Stomach (tissue), 9 donors: Measurements from ENCODE around the gene FIGLA. TPM values are rescaled to one million over a fixed set of nuclear protein-coding genes. Genes with fewer than 3 reads are reported as not detected.

Experiments used
- DNase-seq, 2 donors: peaks; one replicate each; pipeline versions ENCODE4 v3.0.0 to v3.0.0-alpha.2; 2013 to 2019
- H3K27ac ChIP-seq, 5 donors: fragments of 200-600 bp in 4 of 5; sonication (generic) in 4 of 5; one replicate each; pipeline ENCODE4 v1.5.1; 2013 to 2019; ENCODE audit warnings: mild to moderate bottlenecking in 1 of 5, moderate library complexity in 1 of 5
- H3K27me3 ChIP-seq, 3 donors: fragments of 200-600 bp; sonication (generic); one replicate each; pipeline ENCODE4 v1.5.1; 2017 to 2019; ENCODE audit warnings: mixed run types in 1 of 3
- H3K36me3 ChIP-seq, 4 donors: fragments of 200-600 bp; sonication (generic); 1 replicate in 3 of 4; 2 replicates in 1 of 4; pipeline ENCODE4 v1.5.1; 2016 to 2019
- H3K4me1 ChIP-seq, 4 donors: fragments of 200-600 bp; sonication (generic); one replicate each; pipeline ENCODE4 v1.5.1; 2016 to 2019
- H3K4me3 ChIP-seq, 4 donors: fragments of 200-600 bp; sonication (generic) in 3 of 4; one replicate each; pipeline ENCODE4 v1.5.1; 2016 to 2019; ENCODE audit warnings: mild to moderate bottlenecking in 1 of 4
- H3K9me3 ChIP-seq, 4 donors: fragments of 200-600 bp; sonication (generic); one replicate each; pipeline ENCODE4 v1.5.1; 2016 to 2019
- CTCF ChIP-seq, 7 experiments: fragments of 450-650 bp in 4 of 7; fragments of 200-600 bp in 3 of 7; sonication (generic) in 3 of 7; IDR thresholded peaks; one replicate each; pipeline ENCODE4 v1.5.1; 2016 to 2019; ENCODE audit warnings: antibody characterized with exemption in 7 of 7, control low read depth in 2 of 7, mild to moderate bottlenecking in 1 of 7
- EP300 ChIP-seq: sonication (generic); formaldehyde crosslinking; IDR thresholded peaks from one replicate; pipeline ENCODE4 v1.6.1; 2017; ENCODE audit warnings: antibody characterized with exemption
- POLR2A ChIP-seq, 4 donors: fragments of 450-650 bp; IDR thresholded peaks; one replicate each; pipeline ENCODE4 v1.6.1; 2016; ENCODE audit warnings: antibody characterized with exemption in 4 of 4, control low read depth in 2 of 4, mild to moderate bottlenecking in 1 of 4, moderate library complexity in 1 of 4
- POLR2AphosphoS5 ChIP-seq, 3 donors: sonication (generic); formaldehyde crosslinking; IDR thresholded peaks; one replicate each; pipeline ENCODE4 v1.6.1; 2016; ENCODE audit warnings: antibody characterized with exemption in 3 of 3
- WGBS, 5 donors: extraction: QIAGEN DNeasy Blood & Tissue Kit in 3 of 5; methylation state at CpG; one replicate each; pipeline versions ENCODE4 v1.1.5 to v1.1.7; 2013 to 2018; 5-methylcytosine and 5-hydroxymethylcytosine counted together
- intact Hi-C: fragments of 100-400 bp; cut with DNase I; formaldehyde crosslinking; loops from one replicate; pipeline ENCODE4 v1.15.1; 2023; ENCODE audit warnings: low total_unique reads
- polyA plus RNA-seq, 3 donors: library from polyadenylated mRNA; stranded (reverse); fragments of 200-250 nt; gene quantifications; one replicate each; pipeline ENCODE4 v1.2.3, GENCODE V29; 2013
- total RNA-seq, 5 donors: library from RNA; depleted of rRNA; stranded (reverse); fragments of >200 nt; gene quantifications; one replicate each; pipeline versions ENCODE4 v1.1.0 to v1.2.3, GENCODE V29; 2014 to 2016
- donor health status: healthy with polysubstance abuse.
- donor health status: Bipolar disorder and iron deficiency.
- donor health status: healthy.

The FIGLA gene
- total and polyA plus RNA-seq, 8 donors: 0.75 TPM; not detected in 7

- TF ChIP-seq POLR2A (IDR thresholded peaks at IDR 0.05): no peak
- no peak overlapping the region for H3K4me3 ChIP-seq
- no peaks in the 10 kb centered on the region for H3K36me3 ChIP-seq
- 63 to 70% (median 64%) methylated on average over 5 of the region's 5 CpGs for WGBS, 5 donors
- H3K27me3 ChIP-seq: no peaks in the 10 kb centered on the region
- intact Hi-C loops: no loop called here
- no peaks in the 10 kb centered on the region for H3K4me1 ChIP-seq
- no peak overlapping the region for H3K27ac ChIP-seq
- H3K9me3 ChIP-seq: no peaks in the 10 kb centered on the region
- no peak for DNase-seq
Measured at GRCh38 chr2:70828115-70828514, 37.7 kb upstream of the FIGLA start.

GRCh38 chr2:70827388-70827787 is 36.9 kb upstream of the FIGLA start:
- Histone ChIP-seq H3K4me1 (no peaks in the 10 kb centered on the region), H3K27me3 (no peaks in the 10 kb centered on the region), H3K9me3 (no peaks in the 10 kb centered on the region), H3K4me3 (no peak overlapping the region), H3K27ac (no peak overlapping the region), H3K36me3 (no peaks in the 10 kb centered on the region)
- 61 to 71% (median 66%) methylated on average over 5 of the region's 5 CpGs for WGBS, 5 donors
- no peak for TF ChIP-seq CTCF (IDR thresholded peaks at IDR 0.05)
- TF ChIP-seq EP300: no peak
- no peak for TF ChIP-seq POLR2A (IDR thresholded peaks at IDR 0.05)
- no peak for TF ChIP-seq POLR2AphosphoS5 (IDR thresholded peaks at IDR 0.05)
- intact Hi-C loops: no loop called here
- DNase-seq: no peak

- H3K27ac ChIP-seq: no peak overlapping the region
- no peak for DNase-seq
- TF ChIP-seq POLR2AphosphoS5 (IDR thresholded peaks at IDR 0.05) (no peak), EP300 (no peak), POLR2A (IDR thresholded peaks at IDR 0.05) (no peak), CTCF (IDR thresholded peaks at IDR 0.05) (no peak)
- intact Hi-C loops: no loop called here
- WGBS, 5 donors: 69 to 80% (median 78%) methylated on average over 4 of the region's 4 CpGs
- no peak overlapping the region for H3K4me3 ChIP-seq
- no peaks in the 10 kb centered on the region for H3K36me3 ChIP-seq
- H3K27me3 ChIP-seq: no peaks in the 10 kb centered on the region
- no peaks in the 10 kb centered on the region for H3K4me1 ChIP-seq
- H3K9me3 ChIP-seq: no peaks in the 10 kb centered on the region
Measured at GRCh38 chr2:70826696-70827350, 36.4 kb upstream of the FIGLA start.

- no peak for DNase-seq
- no peak overlapping the region for H3K27ac ChIP-seq
- no peaks in the 10 kb centered on the region for H3K9me3 ChIP-seq
- TF ChIP-seq POLR2AphosphoS5 (IDR thresholded peaks at IDR 0.05) (no peak), CTCF (IDR thresholded peaks at IDR 0.05) (no peak), POLR2A (IDR thresholded peaks at IDR 0.05) (no peak), EP300 (no peak)
- intact Hi-C loops: no loop called here
- no peaks in the 10 kb centered on the region for H3K36me3 ChIP-seq
- WGBS, 5 donors: 77 to 95% (median 84%) methylated on average over 4 to 5 of the region's 5 CpGs
- peaks cover 0 to 16% (median 0%) of the 10 kb centered on the region in 3 donors for H3K27me3 ChIP-seq
- H3K4me3 ChIP-seq: no peak overlapping the region
- H3K4me1 ChIP-seq: no peaks in the 10 kb centered on the region
Measured at GRCh38 chr2:70823249-70823648, 32.8 kb upstream of the FIGLA start.

- no peak overlapping the region for H3K27ac ChIP-seq
- H3K4me1 ChIP-seq: no peaks in the 10 kb centered on the region
- peaks cover 0 to 16% (median 0%) of the 10 kb centered on the region in 3 donors for H3K27me3 ChIP-seq
- no peaks in the 10 kb centered on the region for H3K36me3 ChIP-seq
- DNase-seq: no peak
- TF ChIP-seq POLR2A (IDR thresholded peaks at IDR 0.05) (no peak), POLR2AphosphoS5 (IDR thresholded peaks at IDR 0.05) (no peak), CTCF (IDR thresholded peaks at IDR 0.05) (no peak), EP300 (no peak)
- no peaks in the 10 kb centered on the region for H3K9me3 ChIP-seq
- 54 to 91% (median 77%) methylated on average over 8 of the region's 8 CpGs for WGBS, 5 donors
- H3K4me3 ChIP-seq: no peak overlapping the region
- intact Hi-C loops: no loop called here
Measured at GRCh38 chr2:70822843-70823242, 32.4 kb upstream of the FIGLA start.
